ENCODE measurements around the gene SLC8A3. TPM values are rescaled to one million over a fixed set of nuclear protein-coding genes. Genes with fewer than 3 reads are reported as not detected.

The SLC8A3 gene
- total RNA-seq, 4 donors from 2014 or later = 0.49 to 1.5 (median 0.92) TPM

GRCh38 chr14:70156592-70156991 is 32.2 kb downstream of the SLC8A3 start:
- Histone ChIP-seq H3K27ac (no peak overlapping the region), H3K4me1 (no peaks in the 10 kb centered on the region), H3K27me3 (no peaks in the 10 kb centered on the region), H3K36me3 (no peaks in the 10 kb centered on the region), H3K9me3 (no peaks in the 10 kb centered on the region), H3K4me3 (no peak overlapping the region)
- TF ChIP-seq EP300 (IDR thresholded peaks at IDR 0.05) = no peak
- no peak for TF ChIP-seq CTCF (IDR thresholded peaks at IDR 0.05)
- TF ChIP-seq POLR2A (IDR thresholded peaks at IDR 0.05) = no peak
- TF ChIP-seq POLR2AphosphoS5 (IDR thresholded peaks at IDR 0.05) = no peak
- 69 to 94% methylated on average over 3 of the region's 3 CpGs for WGBS, 2 donors (ENCODE audit: low coverage in 1 of 2)
- no peak for ATAC-seq

- no peak overlapping the region for H3K27ac ChIP-seq
- H3K4me1 ChIP-seq = no peaks in the 10 kb centered on the region
- H3K4me3 ChIP-seq = no peak overlapping the region
- H3K9me3 ChIP-seq = no peaks in the 10 kb centered on the region
- H3K36me3 ChIP-seq = no peaks in the 10 kb centered on the region
- WGBS, 2 donors (ENCODE audit: low coverage in 1 of 2) = 50 to 80% methylated on average over 1 of the region's 4 CpGs
- H3K27me3 ChIP-seq = no peaks in the 10 kb centered on the region
- no peak for TF ChIP-seq POLR2AphosphoS5 (IDR thresholded peaks at IDR 0.05)
- no peak for TF ChIP-seq EP300 (IDR thresholded peaks at IDR 0.05)
- TF ChIP-seq POLR2A (IDR thresholded peaks at IDR 0.05) = no peak
- TF ChIP-seq CTCF (IDR thresholded peaks at IDR 0.05) = no peak
- ATAC-seq = no peak
Measured at GRCh38 chr14:70152704-70153103, 36.0 kb downstream of the SLC8A3 start.

GRCh38 chr14:70152081-70152480 is 36.7 kb downstream of the SLC8A3 start:
- Histone ChIP-seq H3K4me3 (no peak overlapping the region), H3K27me3 (no peaks in the 10 kb centered on the region), H3K27ac (no peak overlapping the region), H3K9me3 (no peaks in the 10 kb centered on the region), H3K36me3 (no peaks in the 10 kb centered on the region), H3K4me1 (no peaks in the 10 kb centered on the region)
- no peak for ATAC-seq
- 72 to 73% methylated on average over 2 to 3 of the region's 3 CpGs for WGBS, 2 donors (ENCODE audit: low coverage in 1 of 2)
- no peak for TF ChIP-seq POLR2A (IDR thresholded peaks at IDR 0.05)
- no peak for TF ChIP-seq CTCF (IDR thresholded peaks at IDR 0.05)
- TF ChIP-seq POLR2AphosphoS5 (IDR thresholded peaks at IDR 0.05) = no peak
- no peak for TF ChIP-seq EP300 (IDR thresholded peaks at IDR 0.05)

GRCh38 chr14:70149596-70150165 is 39.1 kb downstream of the SLC8A3 start:
- no peaks in the 10 kb centered on the region for H3K4me1 ChIP-seq
- ATAC-seq = no peak
- H3K27ac ChIP-seq = no peak overlapping the region
- H3K27me3 ChIP-seq = peaks cover 11% of the 10 kb centered on the region
- no peak for TF ChIP-seq CTCF (IDR thresholded peaks at IDR 0.05)
- no peak for TF ChIP-seq EP300 (IDR thresholded peaks at IDR 0.05)
- TF ChIP-seq POLR2AphosphoS5 (IDR thresholded peaks at IDR 0.05) = no peak
- no peak for TF ChIP-seq POLR2A (IDR thresholded peaks at IDR 0.05)
- no peaks in the 10 kb centered on the region for H3K9me3 ChIP-seq
- no peak overlapping the region for H3K4me3 ChIP-seq
- H3K36me3 ChIP-seq = no peaks in the 10 kb centered on the region
- WGBS, 2 donors (ENCODE audit: low coverage in 1 of 2) = 39 to 52% methylated on average over 4 of the region's 4 CpGs

GRCh38 chr14:70148911-70149595 is 39.7 kb downstream of the SLC8A3 start:
- TF ChIP-seq EP300 (IDR thresholded peaks at IDR 0.05) (no peak), CTCF (IDR thresholded peaks at IDR 0.05) (no peak), POLR2AphosphoS5 (IDR thresholded peaks at IDR 0.05) (no peak), POLR2A (IDR thresholded peaks at IDR 0.05) (no peak)
- Histone ChIP-seq H3K4me1 (no peaks in the 10 kb centered on the region), H3K4me3 (no peak overlapping the region), H3K27me3 (peaks cover 11% of the 10 kb centered on the region), H3K9me3 (no peaks in the 10 kb centered on the region), H3K27ac (no peak overlapping the region), H3K36me3 (no peaks in the 10 kb centered on the region)
- no peak for ATAC-seq
- WGBS, 2 donors (ENCODE audit: low coverage in 1 of 2) = 34 to 67% methylated on average over 1 to 3 of the region's 3 CpGs

Measured in gastroesophageal sphincter (tissue), 4 donors.